MM.1S (cell line): Measurements from ENCODE around the gene DHFR2.

Experiments
- DNase-seq: peaks from one replicate; pipeline ENCODE4 v3.0.0-alpha.2; 2015
- H2AFZ ChIP-seq: fragments of 300-600 bp; sonication (generic); 2 replicates; pipeline ENCODE4 v1.6.0; 2016; ENCODE audit warnings: antibody characterized with exemption, low read length
- H3F3A ChIP-seq: fragments of 300-600 bp; sonication (generic); 2 replicates; pipeline ENCODE4 v1.6.1; 2016; ENCODE audit warnings: mild to moderate bottlenecking, antibody characterized with exemption, low read length, moderate library complexity, mixed read lengths; ENCODE audit not compliant: insufficient read depth
- H3K27ac ChIP-seq: fragments of 300-600 bp; sonication (generic); 2 replicates; pipeline ENCODE4 v1.5.1; 2016; ENCODE audit warnings: mild to moderate bottlenecking, low read length
- H3K27me3 ChIP-seq: fragments of 300-600 bp; sonication (generic); replicated peaks from 2 replicates; pipeline ENCODE4 v1.6.0; 2016; ENCODE audit warnings: low read length; ENCODE audit not compliant: insufficient read depth
- H3K36me3 ChIP-seq: fragments of 300-600 bp; sonication (generic); replicated peaks from 2 replicates; pipeline ENCODE4 v1.6.1; 2016; ENCODE audit warnings: mild to moderate bottlenecking, low read length, mixed read lengths; ENCODE audit not compliant: insufficient read depth
- H3K4me1 ChIP-seq: fragments of 300-600 bp; sonication (generic); 2 replicates; pipeline ENCODE4 v1.6.1; 2016; ENCODE audit warnings: low read length, mixed read lengths
- H3K4me2 ChIP-seq: fragments of 300-600 bp; sonication (generic); 2 replicates; pipeline ENCODE4 v1.6.0; 2016; ENCODE audit warnings: low read depth, low read length
- H3K4me3 ChIP-seq: fragments of 300-600 bp; sonication (generic); 2 replicates; pipeline ENCODE4 v1.5.1; 2016; ENCODE audit warnings: low read length, mixed read lengths
- H3K79me2 ChIP-seq: fragments of 300-600 bp; sonication (generic); 2 replicates; pipeline ENCODE4 v1.6.1; 2016; ENCODE audit warnings: mixed run types, low read length, mixed read lengths
- H3K9ac ChIP-seq: fragments of 300-600 bp; sonication (generic); 2 replicates; pipeline ENCODE4 v1.6.1; 2016; ENCODE audit warnings: low read length, mixed read lengths
- H3K9me2 ChIP-seq: fragments of 300-600 bp; sonication (generic); replicated peaks from 2 replicates; pipeline ENCODE4 v1.6.1; 2016; ENCODE audit warnings: mild to moderate bottlenecking, low read length, mixed read lengths; ENCODE audit not compliant: insufficient read depth
- H3K9me3 ChIP-seq: fragments of 300-600 bp; sonication (generic); replicated peaks from 2 replicates; pipeline ENCODE4 v1.6.1; 2016; ENCODE audit warnings: mild to moderate bottlenecking, low read length, mixed read lengths; ENCODE audit not compliant: insufficient read depth
- H4K20me1 ChIP-seq: fragments of 300-600 bp; sonication (generic); 2 replicates; pipeline ENCODE4 v1.6.1; 2016; ENCODE audit warnings: mild to moderate bottlenecking, low read length, moderate library complexity, mixed read lengths; ENCODE audit not compliant: insufficient read depth
- EZH2 ChIP-seq: fragments of 300-600 bp; sonication (generic); optimal IDR thresholded peaks from 2 replicates; pipeline ENCODE3; 2017; ENCODE audit warnings: low read depth, mild to moderate bottlenecking, antibody characterized with exemption, low read length, mixed read lengths
- EZH2phosphoT487 ChIP-seq: fragments of 300-600 bp; sonication (generic); IDR thresholded peaks from 2 replicates; pipeline ENCODE4 v1.6.1; 2018; ENCODE audit warnings: antibody characterized with exemption, low read length
- TF ChIP-seq, protein P1 (sequence below): fragments of 300-600 bp; sonication (generic); IDR thresholded peaks from 2 replicates; pipeline ENCODE4 v1.5.1; 2016; ENCODE audit warnings: antibody characterized with exemption, low read length, mixed read lengths

The DHFR2 gene

DNA sequence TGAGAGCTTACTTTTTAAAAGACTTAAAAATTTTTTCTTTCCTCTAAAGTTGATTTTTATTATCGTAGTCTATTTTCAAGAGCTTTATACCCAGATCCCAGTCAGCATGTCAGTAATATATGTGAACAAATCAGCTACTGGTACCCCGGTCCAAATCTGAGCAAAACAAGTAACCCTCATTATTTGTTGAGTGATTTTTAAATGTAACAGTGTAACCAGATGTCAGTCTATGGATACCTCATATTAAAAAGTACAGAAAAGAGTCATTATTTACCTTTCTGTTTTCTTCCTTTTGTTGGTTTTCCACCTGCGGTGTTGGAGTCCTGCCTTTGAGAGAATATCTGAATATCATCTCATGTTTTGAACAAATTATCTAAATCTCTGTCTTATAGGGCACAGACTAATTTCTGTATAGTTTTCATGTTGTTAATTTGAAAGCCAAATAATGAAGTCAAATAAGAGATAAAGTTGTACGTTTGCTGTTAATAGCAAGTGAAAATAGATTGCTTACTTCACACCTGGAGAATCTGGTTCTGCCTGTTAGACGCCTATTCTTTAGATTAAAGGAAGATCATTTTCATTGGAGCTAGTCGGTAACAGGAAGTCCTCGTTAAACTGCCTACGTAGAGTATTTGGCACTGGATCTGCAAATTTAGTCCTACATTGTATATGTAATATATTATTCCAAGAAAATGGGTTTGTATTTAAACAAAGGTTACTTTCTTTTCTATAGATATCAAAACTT is 34.5 kb downstream of the DHFR2 start, which contains the start of gene STX19:
Gene STX19 (minus strand): TSS at position 505 of the 745 bp plus-strand sequence. CDS start 13,328 bp downstream, outside the sequence.
- TF ChIP-seq EZH2phosphoT487 (no peak), EZH2 (no peak)
- TF ChIP-seq, protein P1, sequence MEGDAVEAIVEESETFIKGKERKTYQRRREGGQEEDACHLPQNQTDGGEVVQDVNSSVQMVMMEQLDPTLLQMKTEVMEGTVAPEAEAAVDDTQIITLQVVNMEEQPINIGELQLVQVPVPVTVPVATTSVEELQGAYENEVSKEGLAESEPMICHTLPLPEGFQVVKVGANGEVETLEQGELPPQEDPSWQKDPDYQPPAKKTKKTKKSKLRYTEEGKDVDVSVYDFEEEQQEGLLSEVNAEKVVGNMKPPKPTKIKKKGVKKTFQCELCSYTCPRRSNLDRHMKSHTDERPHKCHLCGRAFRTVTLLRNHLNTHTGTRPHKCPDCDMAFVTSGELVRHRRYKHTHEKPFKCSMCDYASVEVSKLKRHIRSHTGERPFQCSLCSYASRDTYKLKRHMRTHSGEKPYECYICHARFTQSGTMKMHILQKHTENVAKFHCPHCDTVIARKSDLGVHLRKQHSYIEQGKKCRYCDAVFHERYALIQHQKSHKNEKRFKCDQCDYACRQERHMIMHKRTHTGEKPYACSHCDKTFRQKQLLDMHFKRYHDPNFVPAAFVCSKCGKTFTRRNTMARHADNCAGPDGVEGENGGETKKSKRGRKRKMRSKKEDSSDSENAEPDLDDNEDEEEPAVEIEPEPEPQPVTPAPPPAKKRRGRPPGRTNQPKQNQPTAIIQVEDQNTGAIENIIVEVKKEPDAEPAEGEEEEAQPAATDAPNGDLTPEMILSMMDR = no peak
- no peak for DNase-seq
- H3K27ac ChIP-seq = no peak within 1 kb of the TSS
- no peaks in the 10 kb centered on the region for H3K9me3 ChIP-seq
- no peak within 1 kb of the TSS for H3K9ac ChIP-seq
- H3K36me3 ChIP-seq = no peaks in the 10 kb centered on the region
- H3K4me2 ChIP-seq = no peak within 1 kb of the TSS
- no peaks in the 10 kb centered on the region for H3K9me2 ChIP-seq
- H3K79me2 ChIP-seq = no peaks in the 10 kb centered on the region
- H4K20me1 ChIP-seq = no peaks in the 10 kb centered on the region
- no peaks in the 10 kb centered on the region for H3F3A ChIP-seq
- no peak within 1 kb of the TSS for H2AFZ ChIP-seq
- no peak within 1 kb of the TSS for H3K4me3 ChIP-seq
- H3K4me1 ChIP-seq = no peaks in the 10 kb centered on the region
- H3K27me3 ChIP-seq = no peaks in the 10 kb centered on the region

DNA sequence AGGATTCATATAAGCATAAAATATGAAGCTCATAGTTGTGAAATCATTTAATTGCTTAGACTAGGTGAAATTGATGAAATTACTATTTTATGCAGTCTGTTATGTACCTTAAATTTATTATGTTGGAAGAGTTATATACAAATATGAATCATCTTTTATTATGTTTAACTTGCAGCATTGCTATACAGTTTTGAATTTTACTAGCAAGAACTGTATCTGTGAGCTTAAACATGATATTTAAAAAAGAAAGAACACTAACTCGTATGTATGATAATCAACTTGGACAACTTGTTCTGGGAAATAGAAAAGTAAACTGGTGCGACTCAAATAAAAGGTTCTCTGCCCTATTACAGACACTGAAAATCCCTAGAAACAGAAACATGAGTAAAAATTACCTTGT is 36.1 kb downstream of the DHFR2 start:
- no peak overlapping the region for H3K27ac ChIP-seq
- no peaks in the 10 kb centered on the region for H3K27me3 ChIP-seq
- TF ChIP-seq, protein P1 = no peak
- TF ChIP-seq EZH2phosphoT487 (no peak), EZH2 (no peak)
- no peak overlapping the region for H2AFZ ChIP-seq
- no peaks in the 10 kb centered on the region for H4K20me1 ChIP-seq
- no peaks in the 10 kb centered on the region for H3K9me3 ChIP-seq
- H3K4me1 ChIP-seq = no peaks in the 10 kb centered on the region
- no peaks in the 10 kb centered on the region for H3K79me2 ChIP-seq
- no peak overlapping the region for H3K4me2 ChIP-seq
- H3K36me3 ChIP-seq = no peaks in the 10 kb centered on the region
- no peak for DNase-seq
- no peak overlapping the region for H3K4me3 ChIP-seq
- no peak overlapping the region for H3K9ac ChIP-seq
- H3K9me2 ChIP-seq = no peaks in the 10 kb centered on the region
- H3F3A ChIP-seq = no peaks in the 10 kb centered on the region

DNA sequence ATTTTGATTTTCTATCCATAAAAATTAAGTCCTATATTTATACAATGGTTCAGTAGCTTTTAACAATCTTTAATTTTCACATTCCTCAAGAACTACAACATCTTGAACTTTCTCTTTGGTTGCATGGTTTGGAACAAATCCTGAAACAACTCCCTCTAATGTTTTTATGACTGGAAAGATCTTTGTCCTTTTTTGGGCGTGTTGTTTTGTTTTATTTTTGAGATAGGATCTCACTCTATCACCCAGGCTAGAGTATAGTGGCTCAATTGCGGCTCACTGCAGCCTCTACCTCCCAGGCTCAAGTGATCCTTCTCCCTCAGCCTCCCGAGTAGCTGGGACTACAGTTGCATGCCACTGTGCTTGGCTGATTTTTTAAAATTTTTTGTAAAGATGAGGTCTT is 38.3 kb downstream of the DHFR2 start:
- Histone ChIP-seq H3K27ac (no peak overlapping the region), H3K36me3 (no peaks in the 10 kb centered on the region), H3K4me3 (no peak overlapping the region), H3K27me3 (no peaks in the 10 kb centered on the region), H4K20me1 (no peaks in the 10 kb centered on the region), H3K9me2 (no peaks in the 10 kb centered on the region), H3K9ac (no peak overlapping the region), H2AFZ (no peak overlapping the region), H3F3A (no peaks in the 10 kb centered on the region), H3K79me2 (no peaks in the 10 kb centered on the region), H3K4me2 (no peak overlapping the region), H3K4me1 (no peaks in the 10 kb centered on the region), H3K9me3 (no peaks in the 10 kb centered on the region)
- no peak for DNase-seq
- TF ChIP-seq, protein P1 = no peak
- TF ChIP-seq EZH2 (no peak), EZH2phosphoT487 (no peak)
